Hepatic stellate cell (primary cell): Measurements from ENCODE around the gene CENPH.
"Not testable (repeated sequence)": the region's sequence is repeated elsewhere in the genome, so short reads cannot be mapped to it uniquely, and the experiment has no call there.

Experiments
- DNase-seq: peaks from one replicate; pipeline ENCODE4 v3.0.0; 2011; ENCODE audit warnings: low spot score

Gene CENPH

GRCh38 chr5:69189162-69190086 is at the start of gene CENPH:
CENPH (plus strand) TSS chr5:69189583; CDS start chr5:69189635, 52 bp downstream.
- peak; percentile 91 for DNase-seq

GRCh38 chr5:69140239-69140638 is 49.1 kb upstream of the CENPH start:
- not testable (repeated sequence) for DNase-seq

GRCh38 chr5:69140827-69141226 is 48.6 kb upstream of the CENPH start:
- DNase-seq: no peak

GRCh38 chr5:69148576-69148975 is 40.8 kb upstream of the CENPH start:
- not testable (repeated sequence) for DNase-seq

- no peak for DNase-seq
These were observed 40.3 kb upstream of the CENPH start for GRCh38 chr5:69148981-69149675.

GRCh38 chr5:69149676-69150010 is 39.7 kb upstream of the CENPH start:
- no peak for DNase-seq

GRCh38 chr5:69152731-69153130 is 36.7 kb upstream of the CENPH start:
- no peak for DNase-seq

- DNase-seq: no peak
These were observed 32.9 kb upstream of the CENPH start for GRCh38 chr5:69156456-69156855.

GRCh38 chr5:69158039-69158438 is 31.3 kb upstream of the CENPH start:
- no peak for DNase-seq

GRCh38 chr5:69160651-69161050 is 28.7 kb upstream of the CENPH start:
- no peak for DNase-seq

- peak; percentile 100 for DNase-seq
These were observed 22.5 kb upstream of the CENPH start, which contains the start of gene CCNB1 for GRCh38 chr5:69166686-69167492. CCNB1 (plus strand) TSS chr5:69167150; CDS start chr5:69167263, 113 bp downstream.

GRCh38 chr5:69167493-69167855 is 21.9 kb upstream of the CENPH start:
- peak; percentile 32 for DNase-seq

- DNase-seq: no peak
These were observed 21.5 kb upstream of the CENPH start for GRCh38 chr5:69167929-69168328.

GRCh38 chr5:69170495-69170894 is 18.9 kb upstream of the CENPH start:
- no peak for DNase-seq

GRCh38 chr5:69170969-69171368 is 18.4 kb upstream of the CENPH start:
- no peak for DNase-seq

GRCh38 chr5:69181659-69182293 is 7.6 kb upstream of the CENPH start:
- DNase-seq: not testable (repeated sequence)

- DNase-seq: no peak
These were observed 4.8 kb upstream of the CENPH start for GRCh38 chr5:69184621-69185020.

GRCh38 chr5:69187342-69187741 is 2.0 kb upstream of the CENPH start:
- DNase-seq: no peak

GRCh38 chr5:69188811-69189161 is 597 bp upstream of the CENPH start:
- DNase-seq: peak; percentile 36

- no peak for DNase-seq
These were observed 13.1 kb downstream of the CENPH start for GRCh38 chr5:69202497-69202896.

- no peak for DNase-seq
These were observed 17.3 kb downstream of the CENPH start for GRCh38 chr5:69206528-69207190.
